ENCODE measurements around the gene ZNF30. TPM values are rescaled to one million over a fixed set of nuclear protein-coding genes. Genes with fewer than 3 reads are reported as not detected.
"Not testable (repeated sequence)": the region's sequence is repeated elsewhere in the genome, so short reads cannot be mapped to it uniquely, and the experiment has no call there.

The ZNF30 gene
- total RNA-seq, 4 donors from 2014 or later = 1.4 to 2.2 TPM; not detected in 2

DNA sequence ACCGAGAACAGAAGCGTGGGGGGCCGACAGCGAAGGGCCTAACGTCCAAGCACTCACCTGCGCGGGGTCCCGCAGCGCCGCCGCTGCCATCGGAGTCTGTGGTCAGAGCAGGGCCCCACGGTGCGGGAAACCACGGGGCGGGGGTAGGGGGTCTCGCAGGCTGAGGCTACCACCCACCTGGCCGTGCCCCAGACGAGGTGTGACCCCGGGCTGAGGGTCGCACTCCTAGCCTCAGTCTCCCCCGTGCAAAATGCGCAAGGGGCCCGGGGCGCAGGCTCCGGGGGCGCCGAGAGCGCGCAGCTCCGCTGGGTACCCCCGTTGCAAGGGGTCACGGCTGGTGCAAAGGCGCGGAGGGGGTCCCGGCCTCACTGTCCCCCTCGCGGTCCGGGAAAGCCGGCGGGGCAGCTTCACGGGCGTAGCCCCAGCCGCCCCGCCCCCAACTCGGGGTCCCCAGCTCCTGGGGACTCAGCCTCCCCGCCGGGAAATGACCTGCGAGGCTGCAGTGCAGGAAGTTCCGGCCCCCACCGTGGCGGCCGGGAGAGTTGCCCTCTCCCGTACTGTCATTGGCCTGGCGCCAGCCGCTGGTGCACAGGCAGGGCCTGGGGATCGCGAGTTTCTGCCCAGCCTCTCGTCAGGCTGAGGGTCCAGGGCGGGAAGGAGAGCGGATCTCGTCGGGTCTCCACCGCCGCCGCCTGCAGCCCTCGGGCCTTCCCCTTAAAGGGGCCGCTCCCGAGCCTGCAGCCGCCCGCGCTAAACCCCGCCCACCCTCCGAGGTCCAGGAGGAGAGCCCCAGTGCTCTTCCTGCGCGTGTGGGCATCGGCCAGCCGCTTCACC lies 37.1 kb downstream of the ZNF30 start, which contains the start of gene ZNF792:
Gene ZNF792 (minus strand): TSS at position 657 of the 834 bp plus-strand sequence. CDS start 567 bp downstream, at position 90.
- peak in 2 of 3 donors; percentile 28 to 36 for TF ChIP-seq POLR2AphosphoS5 (IDR thresholded peaks at IDR 0.05)
- no peak for TF ChIP-seq EP300 (IDR thresholded peaks at IDR 0.05; ENCODE audit: low read depth)
- TF ChIP-seq, protein P1, sequence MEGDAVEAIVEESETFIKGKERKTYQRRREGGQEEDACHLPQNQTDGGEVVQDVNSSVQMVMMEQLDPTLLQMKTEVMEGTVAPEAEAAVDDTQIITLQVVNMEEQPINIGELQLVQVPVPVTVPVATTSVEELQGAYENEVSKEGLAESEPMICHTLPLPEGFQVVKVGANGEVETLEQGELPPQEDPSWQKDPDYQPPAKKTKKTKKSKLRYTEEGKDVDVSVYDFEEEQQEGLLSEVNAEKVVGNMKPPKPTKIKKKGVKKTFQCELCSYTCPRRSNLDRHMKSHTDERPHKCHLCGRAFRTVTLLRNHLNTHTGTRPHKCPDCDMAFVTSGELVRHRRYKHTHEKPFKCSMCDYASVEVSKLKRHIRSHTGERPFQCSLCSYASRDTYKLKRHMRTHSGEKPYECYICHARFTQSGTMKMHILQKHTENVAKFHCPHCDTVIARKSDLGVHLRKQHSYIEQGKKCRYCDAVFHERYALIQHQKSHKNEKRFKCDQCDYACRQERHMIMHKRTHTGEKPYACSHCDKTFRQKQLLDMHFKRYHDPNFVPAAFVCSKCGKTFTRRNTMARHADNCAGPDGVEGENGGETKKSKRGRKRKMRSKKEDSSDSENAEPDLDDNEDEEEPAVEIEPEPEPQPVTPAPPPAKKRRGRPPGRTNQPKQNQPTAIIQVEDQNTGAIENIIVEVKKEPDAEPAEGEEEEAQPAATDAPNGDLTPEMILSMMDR (IDR thresholded peaks at IDR 0.05) = peak in 2 of 5 experiments; percentile 8 to 16
- TF ChIP-seq POLR2A (IDR thresholded peaks at IDR 0.05) = peak; percentile 21
- peak; percentile 73 for DNase-seq
- Histone ChIP-seq H3K4me3 (peak within 1 kb of the TSS; percentile 85 to 100 (median 93)), H3K4me1 (peaks cover 7 to 21% (median 12%) of the 10 kb centered on the region in 4 donors), H3K27ac (peak within 1 kb of the TSS; percentile 73 to 89 (median 80)), H3K9me3 (peaks cover 13 to 21% of the 10 kb centered on the region in 2 donors), H3K27me3 (no peaks in the 10 kb centered on the region), H3K36me3 (peaks cover 3 to 23% (median 16%) of the 10 kb centered on the region in 4 donors)
- 0 to 1% methylated on average over 1 to 44 of the region's 78 CpGs for WGBS, 2 donors (ENCODE audit: low coverage in 1 of 2)
- intact Hi-C loops (cut with DNase I; ENCODE audit: low total_unique reads) (no loop called here), in situ Hi-C loops (cut with MboI; ENCODE audit: low pct_ligation_motif_present in 1 of 4, low pct_unique_long_range_greater_than_20kb in 1 of 4, low sequenced_read_pairs in 3 of 4) (loop anchor here in 1 of 4 donors (10.0 kb wide), 1 partner anchor 51 kb away; no protein-coding TSS in a partner anchor)

DNA sequence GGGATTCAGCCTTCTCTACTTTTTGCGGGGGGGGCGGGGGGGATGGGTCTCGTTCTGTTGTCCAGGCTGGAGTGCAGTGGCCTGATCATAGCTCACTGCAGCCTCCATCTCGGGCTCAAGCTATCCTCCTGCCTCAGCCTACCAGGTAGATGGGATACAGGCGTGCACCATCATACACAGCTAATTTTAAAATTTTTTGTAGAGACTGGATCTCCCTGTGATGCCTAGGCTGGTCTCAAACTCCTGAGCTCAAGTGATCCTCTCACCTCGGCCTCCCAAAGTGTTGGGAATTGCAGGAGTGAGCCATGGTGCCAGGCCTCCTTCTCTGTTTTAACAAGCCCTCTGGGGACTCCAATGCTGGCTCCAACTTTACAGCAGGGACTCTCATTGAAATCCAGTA lies 37.9 kb downstream of the ZNF30 start:
- DNase-seq = no peak
- intact Hi-C loops (cut with DNase I; ENCODE audit: low total_unique reads) (no loop called here), in situ Hi-C loops (cut with MboI; ENCODE audit: low pct_ligation_motif_present in 1 of 4, low pct_unique_long_range_greater_than_20kb in 1 of 4, low sequenced_read_pairs in 3 of 4) (loop anchor here in 1 of 4 donors (10.0 kb wide), 1 partner anchor 50 kb away; no protein-coding TSS in a partner anchor)
- Histone ChIP-seq H3K4me1 (peaks cover 7 to 21% (median 12%) of the 10 kb centered on the region in 4 donors), H3K27me3 (no peaks in the 10 kb centered on the region), H3K27ac (no peak overlapping the region), H3K4me3 (peak overlapping the region in 2 of 4 donors; percentile 90 to 100), H3K36me3 (peaks cover 0 to 14% (median 8%) of the 10 kb centered on the region in 4 donors), H3K9me3 (peaks cover 5 to 14% of the 10 kb centered on the region in 2 donors)
- 55 to 80% methylated on average over 2 to 6 of the region's 6 CpGs for WGBS, 2 donors (ENCODE audit: low coverage in 1 of 2)
- TF ChIP-seq, protein P1 (IDR thresholded peaks at IDR 0.05) = no peak
- TF ChIP-seq POLR2A (IDR thresholded peaks at IDR 0.05) (no peak), EP300 (IDR thresholded peaks at IDR 0.05; ENCODE audit: low read depth) (no peak), POLR2AphosphoS5 (IDR thresholded peaks at IDR 0.05) (no peak)

DNA sequence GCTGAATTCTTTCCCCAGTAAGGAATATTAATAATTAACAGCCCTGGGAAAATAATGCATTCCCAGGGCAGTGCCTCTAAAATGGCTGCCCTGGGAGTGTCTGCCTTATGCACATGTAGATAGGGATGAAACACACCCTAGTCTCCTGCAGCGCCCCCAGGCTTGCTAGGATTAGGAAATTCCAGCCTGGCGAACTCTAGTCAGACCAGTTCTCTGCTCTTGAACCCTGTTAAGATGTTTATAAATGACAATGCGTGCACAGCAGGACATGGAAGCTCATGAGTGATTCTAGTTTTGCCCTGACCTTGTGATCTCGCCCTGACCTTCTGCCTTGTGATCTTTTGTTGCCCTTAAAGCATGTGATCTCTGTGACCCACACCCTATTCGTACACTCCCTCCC lies 38.8 kb downstream of the ZNF30 start:
- H3K4me1 ChIP-seq = peaks cover 7 to 21% (median 12%) of the 10 kb centered on the region in 4 donors
- H3K4me3 ChIP-seq; H3K36me3 ChIP-seq; H3K9me3 ChIP-seq; intact Hi-C loops (cut with DNase I; ENCODE audit: low total_unique reads); DNase-seq; H3K27ac ChIP-seq; H3K27me3 ChIP-seq: not testable (repeated sequence)
- in situ Hi-C loops (cut with MboI; ENCODE audit: low pct_ligation_motif_present in 1 of 4, low pct_unique_long_range_greater_than_20kb in 1 of 4, low sequenced_read_pairs in 3 of 4) = loop anchor here in 1 of 4 donors (10.0 kb wide), 1 partner anchor 49 kb away; no protein-coding TSS in a partner anchor
- WGBS, 2 donors (ENCODE audit: low coverage in 1 of 2) = 53 to 81% methylated on average over 2 to 5 of the region's 5 CpGs

DNA sequence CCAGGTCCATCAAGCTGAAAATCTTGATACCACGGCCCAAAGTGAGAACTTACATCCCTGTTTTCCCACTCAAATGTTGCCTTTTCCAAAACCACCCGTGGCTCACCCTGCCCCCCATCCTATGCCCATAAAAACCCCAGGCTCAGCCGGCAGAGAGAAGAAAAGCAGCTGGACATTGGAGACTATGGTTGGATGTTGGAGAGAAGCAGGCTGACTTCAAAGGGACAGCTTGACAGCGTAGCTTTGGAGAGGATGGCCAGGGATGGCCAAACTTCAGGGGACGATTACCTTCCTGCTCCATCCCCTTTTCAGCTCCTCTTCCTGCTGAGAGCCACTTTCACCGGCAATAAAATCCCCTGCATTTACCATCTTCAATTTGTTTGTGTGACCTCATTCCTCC lies 40.8 kb downstream of the ZNF30 start:
- WGBS, 2 donors (ENCODE audit: low coverage in 1 of 2) = 54 to 77% methylated on average over 3 to 6 of the region's 6 CpGs

More for the DNA sequence above, 40.8 kb downstream of the ZNF30 start:
- in situ Hi-C loops (cut with MboI; ENCODE audit: low pct_ligation_motif_present in 1 of 4, low pct_unique_long_range_greater_than_20kb in 1 of 4, low sequenced_read_pairs in 3 of 4) = loop anchor here in 1 of 4 donors (10.0 kb wide), 1 partner anchor 47 kb away; no protein-coding TSS in a partner anchor
- no peaks in the 10 kb centered on the region for H3K27me3 ChIP-seq
- no peak overlapping the region for H3K27ac ChIP-seq
- no peaks in the 10 kb centered on the region for H3K9me3 ChIP-seq
- DNase-seq = no peak
- no peak overlapping the region for H3K4me3 ChIP-seq
- intact Hi-C loops (cut with DNase I; ENCODE audit: low total_unique reads) = no loop called here
- no peak for TF ChIP-seq EP300 (IDR thresholded peaks at IDR 0.05; ENCODE audit: low read depth)
- TF ChIP-seq, protein P1 (IDR thresholded peaks at IDR 0.05) = no peak
- H3K4me1 ChIP-seq = peaks cover under 1 to 12% (median 7%) of the 10 kb centered on the region in 4 donors
- no peaks in the 10 kb centered on the region for H3K36me3 ChIP-seq

Measured in transverse colon (tissue), 4 donors.